GM12892 (cell line): Measurements from ENCODE around the gene RAVER1.

ENCODE experiments used
- POLR2A ChIP-seq: IDR thresholded peaks from 2 replicates; pipeline ENCODE4 v1.6.1; 2011; ENCODE audit warnings: low read depth, low read length, control low read depth
- TAF1 ChIP-seq: IDR thresholded peaks from 2 replicates; pipeline ENCODE4 v1.6.1; 2011; ENCODE audit warnings: low read depth, mild to moderate bottlenecking, control low read depth, low read length, borderline replicate concordance

DNA sequence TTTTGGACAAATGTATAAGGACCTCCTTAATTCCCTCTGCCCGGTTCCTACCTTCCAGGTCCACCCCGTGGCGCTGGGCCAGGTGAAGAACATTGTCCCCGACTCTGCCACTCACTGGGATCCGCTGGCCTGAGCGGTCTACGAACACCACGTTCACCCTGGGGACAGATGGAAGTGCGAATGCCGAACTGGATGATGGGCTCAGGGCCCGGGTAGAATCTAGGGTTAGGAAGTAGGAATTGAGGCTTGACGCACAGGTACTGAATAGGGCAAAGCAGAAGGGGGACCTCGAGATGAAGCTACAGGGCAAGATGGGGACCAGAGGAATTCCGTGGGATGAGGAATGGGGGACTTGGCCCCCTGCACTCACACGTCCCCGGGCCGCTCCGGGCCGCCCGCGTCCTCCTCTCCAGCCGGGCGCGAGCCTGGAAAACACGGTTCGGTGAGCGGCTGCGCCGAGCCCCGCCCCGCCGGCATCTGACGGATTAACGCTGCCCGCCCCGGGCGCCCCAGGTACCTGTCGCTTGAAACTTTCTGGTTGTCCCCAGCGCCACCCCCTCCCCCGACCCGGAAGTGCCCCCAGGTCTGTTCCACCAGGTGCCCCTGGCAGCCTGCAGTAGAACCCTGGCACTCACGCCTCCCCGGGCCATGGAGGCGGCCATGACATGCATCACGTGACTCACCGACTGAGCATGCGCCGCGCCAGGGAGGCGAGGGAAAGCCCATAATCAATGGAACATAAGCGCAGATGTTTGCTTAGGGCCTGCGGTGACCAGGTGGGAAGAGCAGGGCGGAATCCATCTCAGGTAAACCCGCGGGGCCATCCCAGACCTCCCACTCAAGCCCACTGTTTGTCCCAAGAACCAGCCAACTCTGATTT, 17.8 kb downstream of the RAVER1 start, which contains the start of gene FDX2:
- peak; percentile 95 for TF ChIP-seq POLR2A
- peak; percentile 69 for TF ChIP-seq TAF1
